HUES64 (cell line): ENCODE data around the gene C2CD3.
"Not testable (repeated sequence)": the region's sequence is repeated elsewhere in the genome, so short reads cannot be mapped to it uniquely, and the experiment has no call there.

ENCODE experiments used
- H3K27ac ChIP-seq: 2 replicates; pipeline ENCODE4 v1.7.0; 2013; ENCODE audit warnings: low read depth, low read length, inconsistent platforms
- H3K27me3 ChIP-seq: 2 replicates; pipeline ENCODE4 v1.6.1; 2013; ENCODE audit warnings: mild to moderate bottlenecking, low read length; ENCODE audit not compliant: insufficient read depth
- H3K36me3 ChIP-seq: 2 replicates; pipeline ENCODE4 v1.6.1; 2013; ENCODE audit warnings: mild to moderate bottlenecking, low read length; ENCODE audit not compliant: insufficient read depth
- H3K4me1 ChIP-seq: 2 replicates; pipeline ENCODE4 v1.6.1; 2013; ENCODE audit warnings: mild to moderate bottlenecking, low read length, moderate library complexity; ENCODE audit not compliant: insufficient read depth
- H3K4me3 ChIP-seq: 2 replicates; pipeline ENCODE4 v1.5.1; 2013; ENCODE audit warnings: mild to moderate bottlenecking, low read length, moderate library complexity
- H3K9ac ChIP-seq: 2 replicates; pipeline ENCODE4 v1.6.1; 2013; ENCODE audit warnings: mild to moderate bottlenecking, low read depth, low read length
- H3K9me3 ChIP-seq: 2 replicates; pipeline ENCODE4 v1.6.1; 2013; ENCODE audit warnings: low read depth, low read length; ENCODE audit not compliant: insufficient read depth
- WGBS: fragments of 150-250, 120-280 bp; methylation state at CpG from one replicate; pipeline ENCODE4 v1.1.7; 2013; ENCODE audit warnings: missing lambda C conversion rate; 5-methylcytosine and 5-hydroxymethylcytosine counted together

Gene C2CD3

DNA sequence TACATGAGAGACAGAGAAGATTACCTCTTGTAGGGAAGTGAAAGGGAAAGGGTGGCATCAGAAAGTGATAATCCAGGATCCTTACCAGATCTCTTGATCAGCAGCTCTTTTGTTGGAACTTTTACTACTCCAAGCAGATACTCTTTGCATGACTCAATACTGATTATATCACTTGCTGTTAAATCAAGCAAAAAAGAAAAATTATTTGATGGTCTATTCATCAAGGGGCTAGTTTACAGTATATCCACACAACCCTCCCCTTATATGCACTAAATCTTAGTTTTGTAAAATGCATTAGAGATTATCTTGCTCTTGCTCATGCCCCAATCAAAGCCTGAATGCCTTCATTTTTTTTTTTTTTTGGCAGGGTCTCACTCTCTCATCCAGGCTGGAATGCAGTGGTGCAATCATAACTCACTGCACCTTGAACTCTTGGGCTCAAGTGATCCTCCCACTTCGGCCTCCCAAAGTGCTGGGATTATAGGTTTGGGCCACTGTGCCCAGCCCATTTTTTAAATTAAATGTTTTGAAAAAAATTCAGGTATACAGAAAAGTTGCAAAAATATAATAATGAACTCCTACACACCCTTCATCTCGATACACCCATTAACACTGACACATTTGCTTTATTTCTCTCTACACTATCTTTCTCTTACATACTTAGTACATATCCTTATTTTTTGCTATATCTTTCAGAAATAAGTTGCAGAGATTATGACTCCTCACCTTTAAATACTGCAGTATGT lies 85.8 kb downstream of the C2CD3 start:
- Histone ChIP-seq H3K27me3 (no peaks in the 10 kb centered on the region), H3K27ac (no peak overlapping the region), H3K4me1 (no peaks in the 10 kb centered on the region), H3K9ac (no peak overlapping the region), H3K4me3 (no peak overlapping the region), H3K9me3 (no peaks in the 10 kb centered on the region), H3K36me3 (peaks cover 63% of the 10 kb centered on the region)
- WGBS = 95% methylated on average over 2 of the region's 2 CpGs

DNA sequence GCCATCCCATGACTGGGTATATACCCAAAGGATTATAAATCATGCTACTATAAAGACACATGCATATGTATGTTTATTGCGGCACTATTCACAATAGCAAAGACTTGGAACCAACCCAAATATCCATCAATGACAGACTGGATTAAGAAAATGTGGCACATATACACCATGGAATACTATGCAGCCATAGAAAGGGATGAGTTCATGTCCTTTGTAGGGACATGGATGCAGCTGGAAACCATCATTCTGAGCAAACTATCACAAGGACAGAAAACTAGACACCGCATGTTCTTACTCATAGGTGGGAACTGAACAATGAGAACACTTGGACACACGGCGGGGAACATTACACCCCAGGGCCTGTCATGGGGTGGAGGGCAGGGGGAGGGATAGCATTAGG lies 86.9 kb downstream of the C2CD3 start:
- not testable (repeated sequence) for H3K9me3 ChIP-seq, H3K27ac ChIP-seq, H3K4me3 ChIP-seq, H3K4me1 ChIP-seq, H3K9ac ChIP-seq, H3K27me3 ChIP-seq
- H3K36me3 ChIP-seq = peaks cover 57% of the 10 kb centered on the region
- WGBS = 97% methylated on average over 3 of the region's 4 CpGs

GRCh38 chr11:74081428-74081827 lies 89.4 kb downstream of the C2CD3 start:
- 86% methylated on average over 1 of the region's 1 CpG for WGBS
- Histone ChIP-seq H3K27ac (no peak overlapping the region), H3K4me3 (no peak overlapping the region), H3K9ac (no peak overlapping the region), H3K4me1 (no peaks in the 10 kb centered on the region), H3K27me3 (no peaks in the 10 kb centered on the region), H3K36me3 (peaks cover 49% of the 10 kb centered on the region), H3K9me3 (no peaks in the 10 kb centered on the region)

DNA sequence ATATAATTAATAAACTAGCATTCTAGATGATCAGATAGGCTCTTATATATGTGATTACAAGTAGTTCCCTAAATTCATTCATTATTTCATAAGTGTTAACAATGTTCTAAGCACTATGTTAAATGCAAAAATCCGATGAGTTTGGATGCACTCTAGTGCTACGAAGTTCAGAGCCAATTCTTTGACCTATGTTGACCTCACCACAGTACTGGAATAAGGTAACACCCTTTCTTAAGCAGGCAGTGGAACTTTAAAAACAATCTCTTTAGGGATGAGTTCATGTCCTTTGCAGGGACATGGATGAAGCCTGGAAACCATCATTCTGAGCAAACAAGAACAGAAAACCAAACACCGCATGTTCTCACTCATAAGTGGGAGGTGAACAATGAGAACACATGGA lies 93.6 kb downstream of the C2CD3 start:
- Histone ChIP-seq H3K27me3 (no peaks in the 10 kb centered on the region), H3K9me3 (no peaks in the 10 kb centered on the region), H3K9ac (no peak overlapping the region), H3K27ac (no peak overlapping the region), H3K36me3 (peaks cover 46% of the 10 kb centered on the region), H3K4me3 (no peak overlapping the region), H3K4me1 (no peaks in the 10 kb centered on the region)
- WGBS = 95% methylated on average over 3 of the region's 3 CpGs

- Histone ChIP-seq H3K4me3 (no peak overlapping the region), H3K27me3 (no peaks in the 10 kb centered on the region), H3K4me1 (no peaks in the 10 kb centered on the region), H3K9ac (no peak overlapping the region), H3K36me3 (peaks cover 46% of the 10 kb centered on the region), H3K9me3 (no peaks in the 10 kb centered on the region), H3K27ac (no peak overlapping the region)
- 95% methylated on average over 1 of the region's 1 CpG for WGBS
Observed at GRCh38 chr11:74072721-74073120, 98.1 kb downstream of the C2CD3 start.

DNA sequence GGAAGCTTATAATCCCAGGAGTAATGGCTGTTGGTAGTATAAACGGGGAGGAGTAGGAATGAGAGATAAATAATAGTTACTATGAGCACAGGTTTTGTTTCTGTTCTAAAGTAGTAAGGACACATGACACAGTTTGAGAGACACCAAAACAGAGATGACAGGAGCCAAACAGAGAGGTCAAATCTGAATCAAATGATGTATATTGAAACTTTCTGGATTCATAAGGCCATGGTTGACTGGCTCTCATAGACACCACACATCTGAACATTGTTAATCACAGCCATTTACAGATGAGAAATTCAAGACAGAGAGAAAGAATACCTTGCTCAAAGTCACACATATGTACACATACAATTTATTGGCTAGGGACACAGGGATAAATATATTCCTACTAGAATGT lies 98.5 kb downstream of the C2CD3 start:
- 94% methylated on average over 1 of the region's 1 CpG for WGBS
- Histone ChIP-seq H3K27me3 (no peaks in the 10 kb centered on the region), H3K36me3 (peaks cover 46% of the 10 kb centered on the region), H3K4me1 (no peaks in the 10 kb centered on the region), H3K9ac (no peak overlapping the region), H3K27ac (no peak overlapping the region), H3K4me3 (no peak overlapping the region), H3K9me3 (no peaks in the 10 kb centered on the region)

- no peak overlapping the region for H3K9ac ChIP-seq
- H3K27me3 ChIP-seq = no peaks in the 10 kb centered on the region
- H3K36me3 ChIP-seq = peaks cover 46% of the 10 kb centered on the region
- H3K9me3 ChIP-seq = no peaks in the 10 kb centered on the region
- WGBS = 90% methylated on average over 3 of the region's 3 CpGs
- no peak overlapping the region for H3K4me3 ChIP-seq
- H3K4me1 ChIP-seq = no peaks in the 10 kb centered on the region
- no peak overlapping the region for H3K27ac ChIP-seq
Observed at GRCh38 chr11:74070723-74071492, 99.9 kb downstream of the C2CD3 start.

DNA sequence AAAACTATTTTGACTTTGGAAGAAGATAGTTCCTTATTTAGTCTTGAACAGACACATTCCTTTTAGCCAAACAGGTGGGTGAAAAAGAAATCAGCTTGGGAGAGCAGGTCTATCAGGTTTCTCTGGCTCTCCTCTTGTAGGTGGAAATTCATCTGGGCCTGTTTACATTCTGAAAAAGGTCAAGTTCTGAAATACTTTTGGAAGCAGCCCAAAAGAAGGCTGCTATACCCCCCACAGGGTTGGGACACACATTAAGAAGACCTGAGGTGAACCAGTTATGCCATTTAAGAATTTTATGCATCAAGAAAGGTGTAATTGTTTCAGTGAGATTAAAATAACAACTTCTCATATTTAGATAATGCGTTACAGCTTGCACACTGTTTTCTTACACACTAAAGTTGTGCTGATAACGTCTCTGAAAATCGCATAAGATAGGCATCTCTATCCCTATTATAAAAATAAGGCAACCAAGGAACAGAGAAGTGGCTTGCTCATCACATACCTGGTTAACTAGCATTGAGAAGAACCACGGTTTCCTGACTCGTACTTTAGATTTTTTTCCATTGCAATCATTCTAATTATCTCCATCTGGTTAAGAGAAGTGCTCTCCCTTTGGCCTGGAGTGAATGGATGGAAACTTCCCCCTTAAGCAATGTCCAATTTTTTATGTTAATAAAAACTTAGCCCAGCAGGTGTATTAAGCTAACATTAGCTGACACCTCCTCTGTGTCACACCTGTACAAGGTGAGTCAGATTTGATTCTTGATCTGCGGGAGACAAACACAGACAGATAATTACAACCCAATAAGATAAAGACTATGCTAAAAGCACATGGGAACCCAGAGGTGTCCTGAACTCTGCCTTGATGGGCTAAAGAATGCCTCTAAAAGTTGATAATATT lies 101.4 kb downstream of the C2CD3 start:
- H3K4me3 ChIP-seq = no peak overlapping the region
- H3K4me1 ChIP-seq = no peaks in the 10 kb centered on the region
- no peak overlapping the region for H3K27ac ChIP-seq
- WGBS = 95% methylated on average over 6 of the region's 6 CpGs
- no peak overlapping the region for H3K9ac ChIP-seq
- H3K9me3 ChIP-seq = no peaks in the 10 kb centered on the region
- no peaks in the 10 kb centered on the region for H3K27me3 ChIP-seq
- peaks cover 45% of the 10 kb centered on the region for H3K36me3 ChIP-seq

DNA sequence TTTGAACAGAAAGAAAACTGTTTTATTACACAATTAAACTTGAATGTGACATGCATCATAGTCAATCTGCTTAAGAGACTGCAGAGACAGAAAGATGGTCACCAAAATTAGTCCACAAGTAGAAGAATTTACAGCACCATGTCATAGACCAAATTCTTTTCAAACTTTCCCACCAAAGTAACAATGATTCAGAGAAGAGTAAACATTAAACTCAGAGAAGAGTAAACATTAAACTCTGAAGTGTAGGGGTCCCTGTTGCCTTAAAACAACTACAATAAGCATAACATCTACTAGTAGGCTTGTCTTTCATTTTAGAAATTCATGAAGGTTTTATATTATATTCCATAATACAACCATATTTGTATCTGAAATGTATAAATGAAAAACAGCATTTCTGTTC lies 104.1 kb downstream of the C2CD3 start:
- not testable (repeated sequence) for H3K27ac ChIP-seq, H3K27me3 ChIP-seq, H3K4me3 ChIP-seq, H3K4me1 ChIP-seq, H3K9ac ChIP-seq, H3K9me3 ChIP-seq
- peaks cover 20% of the 10 kb centered on the region; the same call in 1 of the 2 replicates for H3K36me3 ChIP-seq

DNA sequence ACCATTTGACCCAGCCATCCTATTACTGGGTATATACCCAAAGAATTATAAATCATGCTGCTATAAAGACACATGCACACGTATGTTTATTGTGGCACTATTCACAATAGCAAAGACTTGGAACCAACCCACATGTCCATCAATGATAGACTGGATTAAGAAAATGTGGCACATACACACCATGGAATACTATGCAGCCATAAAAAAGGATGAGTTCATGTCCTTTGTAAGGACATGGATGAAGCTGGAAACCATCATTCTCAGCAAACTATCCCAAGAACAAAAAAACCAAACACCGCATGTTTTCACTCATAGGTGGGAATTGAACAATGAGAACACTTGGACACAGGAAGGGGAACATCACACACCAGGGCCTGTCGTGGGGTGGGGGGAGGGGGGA lies 105.3 kb downstream of the C2CD3 start:
- H3K27me3 ChIP-seq, H3K9me3 ChIP-seq, H3K27ac ChIP-seq, H3K4me1 ChIP-seq, H3K4me3 ChIP-seq, H3K9ac ChIP-seq: not testable (repeated sequence)
- no CpG with 5 or more reads among the region's 3 CpGs for WGBS
- H3K36me3 ChIP-seq = peaks cover 14% of the 10 kb centered on the region; the same call in 1 of the 2 replicates

DNA sequence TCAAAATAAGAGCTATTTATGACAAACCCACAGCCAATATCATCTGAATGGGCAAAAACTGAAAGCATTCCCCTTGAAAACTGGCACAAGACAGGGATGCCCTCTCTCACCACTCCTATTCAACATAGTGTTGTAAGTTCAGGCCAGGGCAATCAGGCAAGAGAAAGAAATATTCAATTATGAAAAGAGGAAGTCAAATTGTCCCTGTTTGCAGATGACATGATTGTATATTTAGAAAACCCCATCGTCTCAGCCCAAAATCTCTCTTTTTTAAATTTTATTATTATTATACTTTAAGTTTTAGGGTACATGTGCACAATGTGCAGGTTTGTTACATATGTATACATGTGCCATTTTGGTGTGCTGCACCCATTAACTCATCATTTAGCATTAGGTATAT lies 107.2 kb downstream of the C2CD3 start:
- H3K36me3 ChIP-seq, H3K4me1 ChIP-seq, H3K9ac ChIP-seq, H3K9me3 ChIP-seq, H3K4me3 ChIP-seq, H3K27ac ChIP-seq, H3K27me3 ChIP-seq: not testable (repeated sequence)
- no CpG with 5 or more reads among the region's 1 CpG for WGBS
